Cerebellar nuclear complex (tissue), 1 donor: ENCODE measurements around the gene UFSP1.

Experiments used
- DNase-seq, 2 experiments: peaks; one replicate each; lab custom pipeline; 2025; lab: John Stamatoyannopoulos, UW

UFSP1 gene

GRCh38 chr7:100895956-100896731 is 6.6 kb upstream of the UFSP1 start:
- no peak for DNase-seq

- no peak for DNase-seq
Measured at GRCh38 chr7:100895701-100895955, 6.1 kb upstream of the UFSP1 start, which contains the start of gene ACHE. Gene ACHE (minus strand): TSS chr7:100895888. CDS start chr7:100894232, 1,656 bp downstream.

GRCh38 chr7:100894860-100895700 is 5.6 kb upstream of the UFSP1 start:
- no peak for DNase-seq

GRCh38 chr7:100893910-100894721 is 4.6 kb upstream of the UFSP1 start:
- no peak for DNase-seq

GRCh38 chr7:100893318-100893895 is 3.9 kb upstream of the UFSP1 start:
- DNase-seq: no peak

- no peak for DNase-seq
Measured at GRCh38 chr7:100892364-100893317, 3.1 kb upstream of the UFSP1 start.

GRCh38 chr7:100891568-100892247 is 2.2 kb upstream of the UFSP1 start:
- no peak for DNase-seq

GRCh38 chr7:100890653-100891567 is 1.4 kb upstream of the UFSP1 start:
- DNase-seq: no peak

GRCh38 chr7:100888291-100888987 is 1.1 kb downstream of the UFSP1 start:
- DNase-seq: no peak

- DNase-seq: no peak
Measured at GRCh38 chr7:100887516-100888290, 1.8 kb downstream of the UFSP1 start.

GRCh38 chr7:100886936-100887515 is 2.5 kb downstream of the UFSP1 start:
- no peak for DNase-seq

- DNase-seq: no peak
Measured at GRCh38 chr7:100886142-100886935, 3.2 kb downstream of the UFSP1 start.

- no peak for DNase-seq
Measured at GRCh38 chr7:100885440-100886141, 3.9 kb downstream of the UFSP1 start.

- no peak for DNase-seq
Measured at GRCh38 chr7:100884736-100885439, 4.6 kb downstream of the UFSP1 start.

GRCh38 chr7:100882785-100883526 is 6.6 kb downstream of the UFSP1 start:
- no peak for DNase-seq
